ENCODE results near the gene SNED1. TPM values are rescaled to one million over a fixed set of nuclear protein-coding genes. Genes with fewer than 3 reads are reported as not detected.

The SNED1 gene
- total and polyA plus RNA-seq, 2 experiments from 2014 or later = 1.5 to 2.8 TPM

- Mint-ChIP-seq H3K4me3 (no peak overlapping the region), H3K9me3 (peaks cover 14% of the 10 kb centered on the region), H3K36me3 (ENCODE audit: low read depth) (peaks cover 3% of the 10 kb centered on the region; the same call in 1 of the 3 replicates), H3K4me1 (no peaks in the 10 kb centered on the region), H3K27ac (no peak overlapping the region), H3K27me3 (ENCODE audit: insufficient read depth, low read depth, poor library complexity) (peaks cover 8% of the 10 kb centered on the region)
- H3K79me2 ChIP-seq (replicated peaks; ENCODE audit: insufficient read depth) = no peaks in the 10 kb centered on the region
- ATAC-seq = no peak
- H4K20me1 ChIP-seq (replicated peaks; ENCODE audit: insufficient read depth) = no peaks in the 10 kb centered on the region
- no peak for DNase-seq (ENCODE audit: low spot score)
- H3K9me2 ChIP-seq (ENCODE audit: insufficient read depth) = no peaks in the 10 kb centered on the region
- H3K4me1 ChIP-seq (ENCODE audit: insufficient read depth) = peaks cover 4% of the 10 kb centered on the region; the same call in 1 of the 2 replicates
- H3K36me3 ChIP-seq (ENCODE audit: insufficient read depth) = no peaks in the 10 kb centered on the region
- H2AFZ ChIP-seq = no peak overlapping the region
- TF ChIP-seq ZNF462 (CRISPR knock-in tag; IDR thresholded peaks at IDR 0.05) (no peak), POLR2AphosphoS5 (IDR thresholded peaks at IDR 0.05; ENCODE audit: low read depth) (no peak), CTCF (conservative IDR thresholded peaks at IDR 0.05; ENCODE audit: low read depth in 2 of 2) (no peak), REST (IDR thresholded peaks at IDR 0.05; ENCODE audit: unreplicated experiment) (no peak), CREB1 (CRISPR knock-in tag; IDR thresholded peaks at IDR 0.05; ENCODE audit: low read depth) (no peak), NANOG (IDR thresholded peaks at IDR 0.05; ENCODE audit: borderline replicate concordance) (no peak), ZNF331 (CRISPR knock-in tag; IDR thresholded peaks at IDR 0.05; ENCODE audit: low read depth) (no peak), JUNB (IDR thresholded peaks at IDR 0.05; ENCODE audit: unreplicated experiment) (no peak), EZH2 (IDR thresholded peaks at IDR 0.05; ENCODE audit: low read depth, unreplicated experiment) (no peak), ETS1 (IDR thresholded peaks at IDR 0.05) (no peak), EZH2phosphoT487 (IDR thresholded peaks at IDR 0.05; ENCODE audit: unreplicated experiment) (no peak), ZNF114 (CRISPR knock-in tag; IDR thresholded peaks at IDR 0.05) (no peak), STAT1 (IDR thresholded peaks at IDR 0.05; ENCODE audit: unreplicated experiment) (no peak)
- no peak overlapping the region for H3K4me2 ChIP-seq
- H3K27me3 ChIP-seq (ENCODE audit: insufficient read depth) = peaks cover 6% of the 10 kb centered on the region
- H3K4me3 ChIP-seq = no peak overlapping the region
- H3F3A ChIP-seq (replicated peaks; ENCODE audit: low read depth) = no peaks in the 10 kb centered on the region
- H3K27ac ChIP-seq (ENCODE audit: low read depth) = no peak overlapping the region
Observed at GRCh38 chr2:241031436-241032165, 33.2 kb downstream of the SNED1 start.

All from GM23338 (cell line).